T-cell (primary cell): Measurements from ENCODE around the gene PRDM1. TPM values are rescaled to one million over a fixed set of nuclear protein-coding genes. Genes with fewer than 3 reads are reported as not detected.
A peak's percentile ranks its signal among the peaks of the same experiment; 100 is the strongest.

ENCODE experiments used
- ATAC-seq, 4 experiments: fragments of 200-7000 bp in 3 of 4; fragments of 150-1000 bp in 1 of 4; cut with Tn5 transposase; replicated peaks in 1 of 4; 1 replicate in 3 of 4; 2 replicates in 1 of 4; pipeline ENCODE4 v1.10.0; 2021; ENCODE audit warnings: moderate library complexity in 3 of 4, mild to moderate bottlenecking in 2 of 4, moderate number of reproducible peaks in 1 of 4
- CTCF ChIA-PET, 2 donors: fragments of 300-600 bp; sonication (Branson Sonifier 250); formaldehyde crosslinking; loops; one replicate each; lab custom pipeline; 2022; ENCODE audit warnings: antibody characterized with exemption in 2 of 2; lab: Charles Lee
- POLR2A ChIA-PET, 2 donors: fragments of 300-600 bp; sonication (Branson Sonifier 250); formaldehyde crosslinking; loops; one replicate each; lab custom pipeline; 2022; ENCODE audit warnings: antibody characterized with exemption in 2 of 2; lab: Charles Lee
- DNase-seq, 35 experiments: peaks; one replicate each; pipeline versions ENCODE4 v3.0.0 to v3.0.0-alpha.2; 2013 to 2023
- H3K27ac ChIP-seq: one replicate; pipeline ENCODE4 v1.5.1; 2013; ENCODE audit warnings: low read length
- H3K27me3 ChIP-seq, 2 experiments: replicated peaks in 1 of 2; 1 replicate in 1 of 2; 2 replicates in 1 of 2; pipeline versions ENCODE4 v1.6.1 to v1.7.0; 2013; ENCODE audit warnings: low read length in 1 of 2, mixed read lengths in 1 of 2; ENCODE audit not compliant: control insufficient read depth in 2 of 2, insufficient read depth in 2 of 2; ENCODE audit errors: extremely low read depth in 1 of 2
- H3K36me3 ChIP-seq, 2 donors: 1 replicate in 1 of 2; 2 replicates in 1 of 2; pipeline versions ENCODE4 v1.6.1 to v1.7.0; 2013; ENCODE audit warnings: low read length in 1 of 2; ENCODE audit not compliant: control insufficient read depth in 2 of 2, insufficient read depth in 1 of 2; ENCODE audit errors: extremely low read depth in 1 of 2
- H3K4me1 ChIP-seq, 2 experiments: 1 replicate in 1 of 2; 2 replicates in 1 of 2; pipeline versions ENCODE4 v1.6.1 to v1.7.0; 2013; ENCODE audit warnings: low read length in 2 of 2, mixed read lengths in 1 of 2; ENCODE audit not compliant: insufficient read depth in 2 of 2, control insufficient read depth in 1 of 2; ENCODE audit errors: extremely low read depth in 1 of 2
- H3K4me3 ChIP-seq, 2 donors: 1 replicate in 1 of 2; 2 replicates in 1 of 2; pipeline versions ENCODE4 v1.5.1 to v1.7.0; 2013; ENCODE audit warnings: mild to moderate bottlenecking in 2 of 2, low read length in 1 of 2, moderate library complexity in 1 of 2; ENCODE audit not compliant: control insufficient read depth in 1 of 2; ENCODE audit errors: extremely low read depth in 1 of 2
- H3K9me3 ChIP-seq: 2 replicates; pipeline ENCODE4 v1.7.0; 2013
- H3K27ac Mint-ChIP-seq, 2 donors: one replicate each; pipeline ENCODE4 v1.8.0; 2020 to 2021; ENCODE audit warnings: mild to moderate bottlenecking in 2 of 2, mixed read lengths in 2 of 2
- H3K27me3 Mint-ChIP-seq, 2 donors: one replicate each; pipeline ENCODE4 v1.8.0; 2021 to 2022; ENCODE audit warnings: mixed read lengths in 2 of 2
- H3K36me3 Mint-ChIP-seq: one replicate; pipeline ENCODE4 v1.8.0; 2021; ENCODE audit warnings: mixed read lengths
- H3K4me1 Mint-ChIP-seq, 3 donors: one replicate each; pipeline ENCODE4 v1.8.0; 2020 to 2022; ENCODE audit warnings: mixed read lengths in 3 of 3, mild to moderate bottlenecking in 1 of 3
- H3K4me3 Mint-ChIP-seq, 3 donors: one replicate each; pipeline ENCODE4 v1.8.0; 2020 to 2022; ENCODE audit warnings: mild to moderate bottlenecking in 3 of 3, mixed read lengths in 3 of 3, moderate library complexity in 3 of 3
- H3K9me3 Mint-ChIP-seq, 3 donors: one replicate each; pipeline ENCODE4 v1.8.0; 2020 to 2022; ENCODE audit warnings: mixed read lengths in 3 of 3
- WGBS: methylation state at CpG from one replicate; pipeline ENCODE4 v1.1.5; 2013; ENCODE audit warnings: missing lambda C conversion rate; ENCODE audit not compliant: insufficient coverage; 5-methylcytosine and 5-hydroxymethylcytosine counted together
- total RNA-seq, 35 experiments: library from RNA in 6 of 35; stranded (reverse) in 6 of 35; fragments of 120-200 nt in 1 of 35; gene quantifications; one replicate each; pipeline versions ENCODE4 v1.2.1 to v1.2.4 and lab custom pipeline; 2013 to 2026

The PRDM1 gene
- total RNA-seq, 5 donors from 2014 or later (not counting 1 experiment from before 2014, with no cell fraction given): 21.9 to 108 (median 30.6) TPM

DNA sequence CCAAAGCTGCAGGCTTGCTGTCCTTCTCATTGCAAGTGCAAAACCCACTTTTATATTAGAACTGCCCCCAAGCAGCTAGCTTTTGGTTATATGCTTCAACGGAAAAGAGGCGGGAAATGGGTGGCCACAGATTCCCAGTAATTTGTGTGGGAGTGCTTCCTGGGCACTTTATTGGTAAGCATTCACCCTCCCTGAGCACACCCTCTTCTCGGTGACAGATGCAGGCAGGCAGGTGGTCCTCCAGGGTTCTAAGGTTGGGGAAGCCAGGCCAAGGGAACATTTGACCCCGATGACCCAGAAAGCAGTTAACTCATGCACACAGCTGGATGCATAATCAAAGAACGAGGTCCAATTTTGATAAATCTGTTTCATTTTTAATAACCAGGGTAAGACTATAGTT lies 29.1 kb downstream of the PRDM1 start:
- no peaks in the 10 kb centered on the region for H3K9me3 Mint-ChIP-seq
- H3K27me3 Mint-ChIP-seq: peaks cover 0 to 10% of the 10 kb centered on the region in 2 donors
- 43% methylated on average over 2 of the region's 5 CpGs for WGBS
- peaks cover 77 to 90% (median 83%) of the 10 kb centered on the region in 3 donors for H3K4me1 Mint-ChIP-seq
- Histone ChIP-seq H3K4me1 (peaks cover 37 to 65% of the 10 kb centered on the region in 2 experiments), H3K9me3 (no peaks in the 10 kb centered on the region), H3K4me3 (no peak overlapping the region), H3K27me3 (no peaks in the 10 kb centered on the region), H3K36me3 (no peaks in the 10 kb centered on the region), H3K27ac (peak overlapping the region; percentile 75)
- H3K36me3 Mint-ChIP-seq: no peaks in the 10 kb centered on the region
- POLR2A ChIA-PET: interaction anchor here in 1 of 2 donors (0.6 kb wide), 1 partner anchor 21 kb away, joined by 3 read pairs; no protein-coding TSS in a partner anchor
- no peak for DNase-seq
- peak overlapping the region; percentile 81 to 85 for H3K27ac Mint-ChIP-seq
- H3K4me3 Mint-ChIP-seq: peak overlapping the region in 1 of 3 donors; percentile 38
- no peak for ATAC-seq
- CTCF ChIA-PET: interaction anchor here in 1 of 2 donors (2.6 kb wide), 1 partner anchor 108 kb away, joined by 8 read pairs; no protein-coding TSS in a partner anchor

DNA sequence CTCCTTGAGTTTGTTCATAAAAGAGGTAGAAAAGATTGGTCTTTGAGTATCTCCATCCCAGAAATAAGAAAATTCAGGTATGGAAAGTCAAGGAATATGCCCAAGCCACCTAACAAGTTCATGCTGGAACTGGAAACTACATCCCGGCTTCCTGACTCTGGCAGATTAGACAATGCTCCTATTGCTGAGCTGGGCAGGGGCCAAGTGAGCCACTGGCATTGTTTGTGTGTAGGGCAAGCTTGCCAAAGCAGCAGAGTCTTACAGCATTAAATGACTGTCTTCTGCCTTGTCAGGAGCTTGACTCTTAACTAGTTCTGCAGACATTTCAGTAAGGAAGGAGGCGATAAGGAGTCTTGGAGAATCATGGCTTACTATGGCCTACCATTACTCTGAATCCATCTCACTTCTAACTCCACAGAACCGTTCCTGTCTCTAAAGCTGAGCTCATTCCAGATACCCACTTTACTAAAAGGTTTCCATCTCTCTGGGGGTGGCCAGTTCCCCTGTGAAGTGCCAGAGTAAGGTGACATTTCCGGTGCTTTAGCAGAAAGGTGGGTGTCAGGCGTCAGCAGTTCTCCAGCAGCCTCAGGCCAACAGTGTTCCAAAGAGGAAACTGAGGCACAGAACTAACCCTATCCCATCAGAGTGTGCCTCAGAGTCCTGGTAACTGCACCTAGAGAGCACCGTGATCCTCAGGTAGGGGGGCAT lies 30.1 kb downstream of the PRDM1 start:
- Mint-ChIP-seq H3K36me3 (no peaks in the 10 kb centered on the region), H3K9me3 (no peaks in the 10 kb centered on the region), H3K4me1 (peaks cover 77 to 84% (median 78%) of the 10 kb centered on the region in 3 donors), H3K4me3 (peak overlapping the region in 1 of 3 donors; percentile 60), H3K27ac (peak overlapping the region; percentile 61 to 85), H3K27me3 (peaks cover 0 to 10% of the 10 kb centered on the region in 2 donors)
- Histone ChIP-seq H3K4me3 (no peak overlapping the region), H3K36me3 (no peaks in the 10 kb centered on the region), H3K27me3 (no peaks in the 10 kb centered on the region), H3K4me1 (peaks cover 37 to 65% of the 10 kb centered on the region in 2 experiments), H3K27ac (peak overlapping the region; percentile 74), H3K9me3 (no peaks in the 10 kb centered on the region)
- ChIA-PET POLR2A (interaction anchor here in 1 of 2 donors (2.1 kb wide), 1 partner anchor 18 kb away, joined by 14 read pairs; no protein-coding TSS in a partner anchor), CTCF (interaction anchor here in 1 of 2 donors (0.5 to 2.1 kb wide), 2 partner anchors 30 to 362 kb away, joined by 3 to 5 read pairs; partner anchors contain the start of gene PRDM1)
- peak in 1 of 35 experiments; percentile 37 for DNase-seq
- WGBS: 73% methylated on average over 3 of the region's 6 CpGs
- no peak for ATAC-seq

DNA sequence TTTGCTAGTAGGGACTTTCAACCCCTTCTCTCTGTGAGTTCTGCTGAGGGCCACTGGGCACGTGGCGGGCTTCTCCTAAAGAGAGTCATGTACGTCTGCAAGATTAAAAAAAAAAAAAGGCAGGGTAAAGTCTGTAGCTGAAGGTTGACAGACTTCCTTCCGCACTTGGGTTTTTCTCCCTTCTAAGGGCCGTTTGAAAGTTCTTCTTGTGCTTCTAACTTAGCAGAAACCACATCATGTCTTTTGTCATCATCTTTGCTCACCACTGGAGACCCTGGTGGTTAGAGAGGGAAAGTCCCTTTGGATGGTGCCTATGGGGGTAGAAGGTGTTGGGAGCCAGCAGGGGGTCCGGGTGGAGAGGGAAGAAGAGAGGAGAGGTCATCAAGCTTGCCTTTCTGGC lies 31.4 kb downstream of the PRDM1 start:
- POLR2A ChIA-PET: interaction anchor here in 1 of 2 donors (0.6 to 2.1 kb wide), 7 partner anchors 12 to 686 kb away, joined by 3 to 14 read pairs (median 3); partner anchors contain the start of gene PRDM1
- peak; percentile 88 to 95 (median 90) for ATAC-seq
- H3K27ac Mint-ChIP-seq: peak overlapping the region; percentile 85
- peaks cover 64 to 71% (median 65%) of the 10 kb centered on the region in 3 donors for H3K4me1 Mint-ChIP-seq
- peak overlapping the region in 1 of 3 donors; percentile 60 for H3K4me3 Mint-ChIP-seq
- no peaks in the 10 kb centered on the region for H3K9me3 Mint-ChIP-seq
- H3K27me3 ChIP-seq: no peaks in the 10 kb centered on the region
- H3K36me3 Mint-ChIP-seq: no peaks in the 10 kb centered on the region
- peak in 33 of 35 experiments; percentile 46 to 89 (median 77) for DNase-seq
- peak overlapping the region; percentile 74 for H3K27ac ChIP-seq
- H3K4me1 ChIP-seq: peaks cover 31 to 56% of the 10 kb centered on the region in 2 experiments
- WGBS: no CpG with 5 or more reads among the region's 6 CpGs
- CTCF ChIA-PET: interaction anchor here (0.7 to 2.3 kb wide), 12 partner anchors 14 to 124 kb away, joined by 3 to 14 read pairs (median 4); partner anchors contain the start of gene PRDM1 (in 1 of the 2)
- peaks cover 0 to 2% of the 10 kb centered on the region in 2 donors for H3K27me3 Mint-ChIP-seq
- H3K36me3 ChIP-seq: no peaks in the 10 kb centered on the region
- no peak overlapping the region for H3K4me3 ChIP-seq
- no peaks in the 10 kb centered on the region for H3K9me3 ChIP-seq

DNA sequence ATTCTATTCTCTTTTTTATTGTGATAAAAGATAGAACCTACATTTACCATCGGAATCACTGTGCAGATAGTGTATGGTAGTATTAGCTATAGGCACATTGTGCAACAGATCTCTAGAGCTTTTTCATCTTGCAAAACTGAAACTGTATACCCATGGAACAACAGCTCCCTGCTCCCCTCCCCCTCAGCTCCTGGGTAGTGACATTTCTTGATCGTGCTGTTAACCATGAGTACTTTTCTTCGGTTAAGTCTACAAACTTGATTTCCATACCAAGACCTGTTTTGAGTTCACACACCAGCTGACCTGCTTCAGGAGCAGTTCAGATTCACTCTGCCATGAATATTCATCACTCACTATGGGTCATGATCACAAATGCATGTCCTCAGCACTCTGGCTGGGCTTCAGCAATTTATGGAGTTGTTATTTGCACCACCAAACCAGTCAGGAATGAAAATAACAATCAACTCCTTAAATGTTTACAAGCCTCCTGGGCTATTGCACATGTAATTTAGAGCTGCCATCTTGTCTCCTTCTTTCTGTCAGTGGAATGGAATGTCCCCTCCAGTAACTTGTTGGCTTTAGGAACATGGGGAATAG lies 32.8 kb downstream of the PRDM1 start:
- Histone ChIP-seq H3K27me3 (no peaks in the 10 kb centered on the region), H3K27ac (no peak overlapping the region), H3K9me3 (no peaks in the 10 kb centered on the region), H3K4me3 (no peak overlapping the region), H3K4me1 (peaks cover 19 to 43% of the 10 kb centered on the region in 2 experiments), H3K36me3 (no peaks in the 10 kb centered on the region)
- POLR2A ChIA-PET: interaction anchor here (0.6 to 1.4 kb wide), 2 partner anchors 14 to 469 kb away, joined by 3 to 6 read pairs; no protein-coding TSS in a partner anchor
- Mint-ChIP-seq H3K36me3 (no peaks in the 10 kb centered on the region), H3K9me3 (no peaks in the 10 kb centered on the region), H3K27me3 (peaks cover 0 to 4% of the 10 kb centered on the region in 2 donors), H3K27ac (no peak overlapping the region), H3K4me3 (no peak overlapping the region), H3K4me1 (peaks cover 51 to 58% (median 53%) of the 10 kb centered on the region in 3 donors)
- ATAC-seq: no peak
- CTCF ChIA-PET: interaction anchor here (0.6 to 2.3 kb wide), 7 partner anchors 20 to 108 kb away, joined by 3 to 14 read pairs (median 4); no protein-coding TSS in a partner anchor
- no peak for DNase-seq
- 56% methylated on average over 2 of the region's 3 CpGs for WGBS

DNA sequence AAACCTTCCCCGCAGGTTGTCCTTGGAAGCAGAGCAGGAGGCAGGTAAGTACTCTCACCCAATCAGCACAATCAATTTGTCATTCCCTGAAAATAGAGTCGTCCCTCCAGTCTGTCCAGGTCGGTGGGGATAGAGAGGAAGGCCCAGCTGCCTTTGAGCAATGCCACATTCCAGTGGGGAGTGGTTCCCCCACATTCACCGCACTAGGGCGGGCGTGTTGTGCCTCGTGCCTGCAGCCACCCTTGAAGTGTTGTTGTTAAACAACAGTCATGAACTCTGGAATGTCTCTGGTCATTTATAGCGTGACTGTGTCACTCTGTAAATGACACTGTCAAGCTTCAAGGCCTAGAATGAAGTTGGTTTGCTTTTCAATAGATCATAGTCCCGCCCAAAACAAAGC lies 33.4 kb downstream of the PRDM1 start:
- Histone ChIP-seq H3K4me3 (no peak overlapping the region), H3K27me3 (no peaks in the 10 kb centered on the region), H3K36me3 (no peaks in the 10 kb centered on the region), H3K4me1 (peaks cover 19 to 40% of the 10 kb centered on the region in 2 experiments), H3K9me3 (no peaks in the 10 kb centered on the region), H3K27ac (no peak overlapping the region)
- ChIA-PET POLR2A (interaction anchor here in 1 of 2 donors (1.4 kb wide), 1 partner anchor 13 kb away, joined by 3 read pairs; no protein-coding TSS in a partner anchor), CTCF (no interaction called here)
- DNase-seq (no peak), ATAC-seq (no peak)
- Mint-ChIP-seq H3K36me3 (no peaks in the 10 kb centered on the region), H3K4me3 (no peak overlapping the region), H3K27me3 (peaks cover 0 to 4% of the 10 kb centered on the region in 2 donors), H3K27ac (no peak overlapping the region), H3K9me3 (no peaks in the 10 kb centered on the region), H3K4me1 (peaks cover 45 to 52% (median 47%) of the 10 kb centered on the region in 3 donors)
- 95% methylated on average over 4 of the region's 9 CpGs for WGBS

DNA sequence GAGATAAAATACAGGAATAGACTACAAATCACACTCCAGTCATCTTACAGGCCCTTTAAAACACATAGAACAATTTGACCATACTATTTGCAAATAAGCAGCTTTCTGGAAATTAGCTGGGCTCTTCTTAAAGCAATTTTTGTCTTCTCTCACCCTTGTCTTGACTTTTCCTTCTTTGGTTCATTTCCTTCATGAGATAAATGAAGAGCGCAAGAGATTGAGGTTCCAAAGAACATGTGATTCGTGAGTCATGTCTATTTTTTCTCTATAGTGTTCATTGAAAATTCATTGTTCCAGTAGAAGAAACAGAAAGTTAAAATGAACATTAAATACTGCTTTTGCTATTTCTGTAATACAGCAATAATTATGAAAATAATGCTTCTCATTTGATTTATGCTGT lies 33.9 kb downstream of the PRDM1 start:
- WGBS: no CpG with 5 or more reads among the region's 2 CpGs
- H3K27me3 ChIP-seq: no peaks in the 10 kb centered on the region
- H3K4me1 Mint-ChIP-seq: peaks cover 42 to 48% (median 42%) of the 10 kb centered on the region in 3 donors

More for the DNA sequence above, 33.9 kb downstream of the PRDM1 start:
- ATAC-seq (no peak), DNase-seq (no peak)
- H3K27ac ChIP-seq: no peak overlapping the region
- Mint-ChIP-seq H3K4me3 (no peak overlapping the region), H3K9me3 (no peaks in the 10 kb centered on the region), H3K27me3 (peaks cover 0 to 4% of the 10 kb centered on the region in 2 donors), H3K27ac (no peak overlapping the region), H3K36me3 (no peaks in the 10 kb centered on the region)
- H3K9me3 ChIP-seq: no peaks in the 10 kb centered on the region
- H3K4me1 ChIP-seq: peaks cover 19 to 35% of the 10 kb centered on the region in 2 experiments
- ChIA-PET CTCF (no interaction called here), POLR2A (no interaction called here)
- H3K36me3 ChIP-seq: no peaks in the 10 kb centered on the region
- no peak overlapping the region for H3K4me3 ChIP-seq
